NCI-H2196 (cell line): ENCODE results near the gene STIMATE.
A peak's percentile ranks its signal among the peaks of the same experiment; 100 is the strongest.

Source experiments
- DNase-seq: peaks from one replicate; lab custom pipeline; 2025; ENCODE audit not compliant: unreplicated experiment; lab: John Stamatoyannopoulos, UW

The STIMATE gene

DNA sequence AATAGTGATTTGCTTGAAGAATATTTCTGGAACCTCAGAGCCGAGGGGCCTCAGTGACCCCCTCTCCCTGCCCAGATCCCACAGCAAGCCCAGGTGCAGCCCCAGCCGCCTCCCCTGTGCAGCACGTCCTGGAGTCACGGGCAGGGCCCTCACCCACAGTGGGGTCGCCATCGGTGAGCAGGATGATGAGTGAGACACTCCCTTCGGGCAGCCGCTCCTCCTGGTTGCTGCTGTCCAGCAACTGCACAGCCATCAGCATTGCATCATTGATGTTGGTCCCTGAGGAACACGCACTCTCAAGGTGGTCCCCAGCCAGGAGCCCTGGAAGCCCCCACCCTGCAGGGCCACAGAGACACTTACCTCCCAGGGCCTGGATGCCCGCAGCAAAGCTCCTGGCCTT lies 73.3 kb downstream of the STIMATE start:
- DNase-seq: no peak

DNA sequence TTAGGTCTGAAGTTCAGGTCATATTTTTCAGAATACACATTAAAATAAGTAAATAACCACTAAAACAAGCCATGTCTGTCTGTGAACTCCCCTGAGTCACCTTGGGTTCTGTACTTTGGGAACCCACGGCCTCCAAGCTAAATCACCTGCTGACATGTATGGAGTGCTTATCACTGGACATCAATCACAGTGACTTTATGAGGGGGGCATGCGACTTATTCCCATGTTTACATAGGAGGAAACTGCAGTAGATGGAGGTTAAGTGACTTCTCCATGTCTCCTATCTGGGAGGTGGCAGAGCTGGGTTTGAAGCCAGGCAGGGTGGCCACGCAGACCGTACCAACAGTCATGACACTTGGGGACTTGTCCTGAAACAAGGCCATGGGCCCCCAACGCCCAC lies 75.0 kb downstream of the STIMATE start:
- no peak for DNase-seq

DNA sequence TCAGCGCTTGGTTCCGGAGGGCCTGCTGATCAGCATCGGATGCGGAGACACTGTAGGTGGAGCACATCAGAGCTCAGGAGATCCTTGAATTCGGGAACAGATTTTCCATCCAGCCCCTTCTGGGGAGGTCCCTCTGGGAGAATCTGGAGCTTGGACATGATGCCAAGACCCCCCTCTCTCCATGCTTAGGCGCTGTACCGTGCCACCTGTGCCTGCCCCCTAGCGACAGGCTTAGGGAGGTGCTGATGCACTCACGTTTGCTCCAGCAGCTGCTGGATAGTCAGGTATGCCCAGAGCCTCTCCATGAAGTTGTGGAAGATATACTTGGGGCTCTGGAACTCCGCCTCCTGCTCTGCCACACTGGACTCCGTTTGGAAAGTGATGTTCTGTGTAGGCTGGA lies 76.6 kb downstream of the STIMATE start:
- DNase-seq: no peak

DNA sequence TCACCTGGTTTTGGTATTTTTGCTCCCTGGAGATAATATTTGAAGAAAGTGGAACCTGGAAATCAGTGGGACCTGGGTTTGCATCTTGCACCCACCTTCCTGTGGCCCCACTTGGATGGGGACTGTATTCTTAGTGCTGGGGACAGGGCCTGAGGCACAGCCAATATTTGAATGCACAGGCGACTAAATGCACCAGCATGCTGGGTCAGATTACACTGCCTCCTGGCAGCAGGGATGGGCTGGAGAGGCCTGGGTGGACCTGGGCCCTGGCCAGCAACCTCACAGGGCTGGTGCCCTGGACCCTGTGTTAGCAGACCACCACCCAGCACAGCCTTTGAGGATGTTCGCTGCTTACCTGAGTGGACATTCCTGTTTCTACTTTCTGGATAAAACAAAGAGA lies 77.4 kb downstream of the STIMATE start:
- DNase-seq: no peak

DNA sequence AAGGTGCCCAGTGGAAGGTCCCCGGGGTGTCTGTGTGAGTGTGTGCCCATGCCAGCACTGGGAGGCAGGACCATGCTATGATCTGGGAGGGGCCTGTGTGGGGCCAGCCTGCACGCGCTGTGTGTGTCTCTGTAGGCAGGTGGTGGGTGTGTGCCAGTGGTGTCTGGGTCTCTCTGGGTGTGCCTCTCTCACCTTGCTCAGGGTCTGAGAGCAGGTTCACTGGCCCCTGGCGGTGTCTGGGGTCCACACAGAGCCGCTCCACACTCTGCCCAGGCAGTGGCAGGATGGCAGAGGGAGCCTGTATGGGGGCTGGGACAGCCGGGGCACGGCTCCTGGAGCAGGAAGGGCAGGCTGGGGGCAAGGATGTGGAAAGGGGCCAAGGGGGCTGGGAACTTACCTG lies 79.5 kb downstream of the STIMATE start:
- DNase-seq: no peak

DNA sequence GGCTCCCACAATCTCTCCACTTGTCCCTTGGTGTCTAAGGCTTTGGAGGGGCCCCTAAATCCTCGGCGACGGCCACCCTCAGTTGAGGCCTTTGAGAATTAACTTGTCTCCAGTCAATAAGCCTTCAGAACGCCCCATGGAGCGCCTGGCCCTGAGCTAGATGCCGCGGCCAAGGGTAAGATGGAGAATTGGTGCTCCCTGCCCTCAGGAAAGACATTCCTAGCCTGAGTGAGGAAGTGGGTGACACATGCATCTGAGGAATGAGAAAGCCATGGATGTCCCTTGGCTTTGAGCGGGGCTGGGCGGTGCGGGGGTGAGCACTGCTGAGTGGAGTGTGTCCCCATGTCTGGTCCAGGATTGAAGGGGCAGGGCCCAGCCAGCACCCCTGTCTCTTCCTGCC lies 80.1 kb downstream of the STIMATE start:
- DNase-seq: no peak

DNA sequence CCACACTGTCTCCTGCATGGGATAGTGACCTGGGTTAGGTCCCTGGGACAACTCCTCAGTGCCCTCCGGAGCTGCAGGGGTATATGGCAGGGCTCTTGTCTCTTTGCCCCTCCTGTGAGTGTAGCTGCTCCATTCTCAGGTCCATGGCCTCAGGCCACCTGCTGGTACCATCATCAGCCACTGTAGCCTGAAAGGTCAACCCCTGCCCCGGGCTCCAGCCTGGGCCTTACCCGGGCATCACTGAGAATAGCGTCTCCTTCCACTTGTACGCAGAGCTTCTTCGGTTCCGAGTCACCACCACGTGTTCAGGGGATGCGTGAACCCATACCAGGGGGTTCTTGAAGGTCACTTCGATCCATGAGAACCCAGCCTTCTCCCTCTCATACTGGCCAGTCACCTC lies 80.7 kb downstream of the STIMATE start:
- no peak for DNase-seq

DNA sequence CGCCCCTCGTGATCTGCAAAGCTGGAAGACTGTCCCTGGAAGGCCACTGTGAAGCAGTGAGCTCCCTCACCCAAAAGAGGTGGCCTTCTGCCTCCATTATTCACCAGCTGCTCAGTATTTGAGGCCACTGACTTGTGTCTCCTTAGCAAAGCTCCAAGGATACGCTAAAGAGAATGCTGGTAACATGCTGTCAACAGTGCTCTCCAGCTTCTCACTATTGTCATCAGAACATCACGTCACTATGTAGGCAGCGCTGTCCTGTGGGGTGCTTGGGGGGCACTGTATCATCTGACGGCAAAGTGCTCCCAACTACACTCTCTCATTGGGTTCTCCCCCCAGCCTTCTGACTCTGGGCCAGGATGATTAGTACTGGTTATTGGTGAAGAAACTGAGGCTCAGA lies 81.1 kb downstream of the STIMATE start:
- no peak for DNase-seq

DNA sequence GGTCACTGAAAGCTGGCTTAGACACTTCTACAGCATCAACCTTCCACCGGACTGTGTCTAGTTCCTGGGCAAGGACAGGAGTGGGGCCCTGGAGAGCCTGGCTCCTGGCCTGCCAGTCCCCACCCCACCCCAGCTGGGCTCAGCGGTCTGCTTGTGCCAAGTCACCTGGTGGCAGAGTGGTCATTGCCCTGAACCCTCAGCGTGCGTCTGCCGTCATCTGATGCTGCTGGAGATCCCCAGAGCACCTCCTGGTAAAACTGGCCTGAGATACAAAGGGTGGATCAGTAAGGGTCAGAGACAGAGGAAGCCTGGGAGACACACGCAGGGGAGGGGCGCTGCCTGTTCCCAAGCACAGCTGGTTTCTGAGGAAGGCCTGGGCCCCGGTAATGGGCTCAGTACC lies 83.5 kb downstream of the STIMATE start:
- no peak for DNase-seq

DNA sequence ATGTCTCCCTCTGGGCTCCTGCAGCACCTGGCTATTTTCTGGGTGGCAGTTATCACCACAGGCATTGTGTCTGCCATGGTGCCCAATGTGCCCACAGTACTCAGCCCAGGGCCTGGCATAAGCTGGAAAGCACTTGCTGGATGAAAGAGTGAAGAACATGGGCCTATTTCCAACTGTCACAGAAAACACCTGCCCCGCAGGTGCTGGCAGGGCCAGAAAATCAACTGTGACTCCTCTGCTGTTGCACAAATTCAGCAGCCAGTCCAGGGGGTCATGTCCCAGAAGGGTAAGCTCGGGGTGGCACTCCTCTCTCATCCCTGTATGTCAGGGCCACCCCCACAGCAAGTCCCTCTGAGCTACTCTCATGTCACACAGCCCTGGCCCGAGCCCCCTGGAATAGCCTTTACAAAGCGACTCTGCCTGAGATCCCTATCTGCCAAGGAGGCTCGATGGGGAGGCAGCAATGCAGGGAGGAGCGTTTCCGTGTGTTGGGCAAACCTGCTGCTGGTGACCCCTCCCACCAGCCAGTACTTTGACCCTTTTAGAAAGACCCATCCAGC lies 85.8 kb downstream of the STIMATE start:
- peak; percentile 3 for DNase-seq

DNA sequence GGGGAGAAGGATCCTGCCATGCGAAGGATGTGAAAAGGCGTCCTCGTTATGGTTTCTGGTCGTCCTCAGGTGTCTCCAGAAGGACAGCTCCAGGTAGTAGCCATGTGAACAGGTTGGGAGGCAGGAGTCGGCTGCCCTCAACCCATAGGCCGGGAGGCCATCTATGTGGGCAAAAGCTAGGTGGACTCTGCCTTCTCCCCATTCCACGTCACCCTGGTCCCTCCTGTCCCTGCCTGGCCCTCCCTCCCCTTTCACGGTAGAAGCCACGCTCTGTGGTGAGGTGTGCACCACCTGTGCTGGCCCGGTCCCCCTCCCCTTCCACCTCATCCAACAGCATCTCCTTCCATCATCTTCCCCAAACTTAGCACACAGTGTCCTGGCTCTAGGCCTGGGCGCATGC lies 86.4 kb downstream of the STIMATE start:
- no peak for DNase-seq

DNA sequence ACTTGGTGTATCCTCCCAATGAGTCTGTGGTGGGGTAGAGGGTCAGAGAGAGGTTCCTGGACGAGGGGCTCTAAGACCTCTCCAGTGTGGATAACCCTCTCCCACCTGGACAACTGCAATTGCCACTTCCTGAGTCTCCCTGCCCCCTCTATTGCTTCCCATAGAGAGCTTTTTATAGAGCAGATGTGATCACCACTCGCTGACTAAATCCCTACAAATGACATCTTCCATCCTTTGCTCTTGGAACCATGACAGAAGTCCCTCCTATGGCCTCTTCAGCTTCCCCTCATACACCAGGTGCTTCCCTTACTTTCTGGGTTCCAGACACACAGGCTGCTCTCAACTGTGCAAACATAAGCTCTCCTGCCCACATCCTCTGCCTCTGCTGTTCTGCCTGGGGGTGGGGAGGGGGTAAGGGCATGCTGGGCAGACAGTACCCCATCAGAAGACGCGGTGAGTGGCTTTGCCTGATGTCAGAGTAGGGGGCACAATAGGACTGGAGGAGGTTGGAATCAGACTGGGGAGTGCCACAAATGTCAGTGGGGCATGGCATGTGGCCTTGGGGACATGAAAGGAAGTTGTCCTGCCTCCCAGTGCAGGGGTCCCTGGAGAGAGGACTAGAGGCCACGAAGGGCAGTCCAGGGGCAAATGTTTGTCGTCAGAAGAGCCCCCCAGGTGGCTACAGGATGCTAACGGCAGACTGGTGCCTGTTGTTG lies 87.5 kb downstream of the STIMATE start:
- peak; percentile 2 for DNase-seq

DNA sequence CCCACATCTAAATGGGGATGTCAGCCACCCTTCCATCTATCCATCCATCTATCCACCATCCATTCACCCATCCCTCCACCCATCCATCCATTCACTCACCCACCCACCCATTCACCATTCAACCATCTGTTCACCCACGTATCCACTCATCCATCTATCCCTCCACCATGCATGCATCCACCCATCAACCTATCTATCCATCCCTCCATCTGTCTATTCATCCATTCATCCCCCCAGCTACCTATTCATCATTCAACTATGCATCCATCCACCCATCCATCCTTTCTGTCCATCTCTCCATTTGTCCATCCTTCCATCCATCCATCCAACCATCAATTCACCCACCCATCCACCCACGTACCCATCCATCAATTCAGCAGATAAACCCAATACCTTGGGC lies 88.2 kb downstream of the STIMATE start:
- no peak for DNase-seq

DNA sequence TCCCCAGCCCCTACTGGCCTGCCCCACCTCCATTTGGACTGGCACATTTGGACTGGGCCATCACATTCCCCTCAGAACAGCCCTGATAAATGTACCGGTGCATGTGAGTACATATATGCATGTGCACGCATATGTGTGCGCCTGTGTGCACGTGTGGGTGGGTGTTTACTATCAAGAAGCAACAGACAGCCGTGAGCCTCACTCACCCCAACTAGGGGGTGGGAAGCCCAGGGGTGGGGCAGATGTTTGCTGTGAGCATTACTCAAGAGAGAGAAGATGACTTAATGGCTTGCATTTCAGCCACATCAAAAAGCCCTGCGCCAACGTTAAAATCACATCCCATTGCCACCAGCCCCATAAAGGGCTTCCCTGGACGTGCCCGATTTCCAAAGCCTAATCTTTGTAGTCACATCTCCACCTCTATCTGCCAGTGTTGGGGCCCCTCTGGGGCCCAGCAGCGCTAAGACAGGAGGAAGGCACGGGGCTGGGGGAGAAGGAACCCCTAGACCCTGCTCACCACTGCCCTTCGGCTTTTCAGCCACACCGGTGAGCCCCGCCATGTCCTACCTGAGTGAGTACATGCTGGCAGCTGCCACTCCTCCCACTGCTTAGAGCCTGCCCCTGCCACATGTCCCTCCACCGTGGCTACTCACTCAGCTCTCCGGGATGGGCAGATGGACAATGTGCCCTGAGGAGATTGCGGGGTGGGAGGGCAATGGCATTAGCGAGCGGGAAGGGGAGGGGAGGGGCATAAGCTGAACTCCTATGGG lies 91.9 kb downstream of the STIMATE start:
- no peak for DNase-seq

DNA sequence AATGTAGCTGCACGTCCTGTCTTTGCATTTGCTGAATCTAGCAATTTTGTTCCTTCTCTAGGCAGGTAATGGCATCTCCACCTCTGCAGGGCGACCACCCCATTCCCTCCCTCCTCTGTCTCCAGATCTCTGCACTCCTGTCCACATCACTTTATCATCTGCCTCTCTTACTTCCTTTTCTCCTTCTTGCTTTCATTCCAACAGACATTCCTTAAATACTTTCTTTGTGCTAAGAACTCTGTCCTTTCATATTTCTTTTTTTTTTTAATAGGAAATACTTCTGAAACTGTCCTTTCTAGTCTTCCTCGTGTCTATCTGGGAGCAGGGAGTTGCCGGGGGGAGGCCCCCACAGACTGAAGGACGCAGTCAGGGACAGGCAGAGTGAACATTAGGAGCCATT lies 95.5 kb downstream of the STIMATE start:
- no peak for DNase-seq

DNA sequence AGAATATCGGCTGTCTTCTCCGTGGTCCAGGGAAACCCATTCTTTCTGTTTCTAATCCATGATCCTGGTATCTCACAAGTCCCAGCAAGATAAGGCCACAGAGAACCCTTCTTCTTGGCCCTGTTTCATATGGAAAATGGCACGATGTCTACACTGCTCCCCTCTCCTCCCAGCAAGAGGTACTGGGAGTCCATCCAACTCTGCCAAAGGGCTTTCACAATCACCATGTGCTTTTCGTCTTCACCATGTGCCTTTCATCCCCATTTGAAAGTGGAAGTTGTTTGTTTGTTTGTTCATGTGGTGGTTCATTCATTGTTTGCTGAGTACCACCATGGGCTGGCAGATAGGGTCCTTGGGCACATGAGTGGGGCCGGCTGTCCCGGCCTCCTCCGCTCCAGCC lies 97.3 kb downstream of the STIMATE start:
- DNase-seq: no peak

DNA sequence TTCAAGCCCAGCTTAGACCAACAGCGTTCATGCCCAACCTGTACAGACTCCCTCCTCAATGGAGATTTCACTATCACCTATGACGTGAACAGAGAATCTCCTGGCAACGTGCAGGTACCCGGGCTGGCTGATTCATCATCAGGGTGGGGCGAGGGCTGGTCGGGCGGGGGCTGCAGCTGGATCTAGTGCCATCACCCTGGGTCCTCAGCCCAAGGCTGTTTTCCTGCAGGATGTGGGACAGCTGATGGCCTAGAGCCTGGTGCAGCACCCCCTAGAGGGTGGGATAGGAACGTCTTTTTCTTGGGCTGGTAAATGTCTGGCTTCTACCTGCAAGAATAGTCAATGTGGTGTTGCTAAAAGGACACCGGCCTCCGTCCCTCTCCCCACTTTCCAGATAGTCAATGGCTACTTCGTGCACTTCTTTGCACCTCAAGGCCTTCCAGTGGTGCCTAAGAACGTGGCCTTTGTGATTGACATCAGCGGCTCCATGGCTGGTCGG lies 98.3 kb downstream of the STIMATE start:
- no peak for DNase-seq

DNA sequence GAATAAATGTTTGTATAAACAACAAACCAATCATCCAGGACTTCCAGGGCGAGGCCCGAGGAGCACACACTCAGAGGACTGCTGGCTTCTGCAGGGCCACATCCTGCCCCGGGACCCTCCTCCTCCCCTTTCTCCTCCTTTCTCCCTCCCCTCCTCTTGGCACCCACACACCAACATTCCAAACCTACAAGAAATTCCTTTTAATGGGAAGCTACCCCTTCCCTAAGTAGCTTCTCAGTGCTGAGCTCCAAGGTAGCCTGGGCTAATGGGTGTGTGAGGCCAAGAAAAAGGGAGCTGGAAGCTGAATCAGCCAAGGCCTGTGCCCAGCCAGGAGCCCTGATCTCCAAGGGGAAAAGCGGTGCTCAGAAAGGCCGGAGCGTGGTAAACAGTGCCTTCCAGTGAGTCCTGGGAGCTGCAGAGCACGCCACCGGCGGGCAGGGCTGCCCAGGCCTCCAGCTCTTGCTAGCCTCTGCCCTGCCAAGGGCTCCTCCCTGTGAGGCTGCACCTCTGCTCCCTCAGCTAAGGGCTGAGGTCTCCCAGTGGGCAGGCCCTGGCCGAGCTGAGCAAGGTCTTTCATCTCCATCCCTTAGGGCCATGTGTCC lies 98.9 kb downstream of the STIMATE start:
- no peak for DNase-seq

DNA sequence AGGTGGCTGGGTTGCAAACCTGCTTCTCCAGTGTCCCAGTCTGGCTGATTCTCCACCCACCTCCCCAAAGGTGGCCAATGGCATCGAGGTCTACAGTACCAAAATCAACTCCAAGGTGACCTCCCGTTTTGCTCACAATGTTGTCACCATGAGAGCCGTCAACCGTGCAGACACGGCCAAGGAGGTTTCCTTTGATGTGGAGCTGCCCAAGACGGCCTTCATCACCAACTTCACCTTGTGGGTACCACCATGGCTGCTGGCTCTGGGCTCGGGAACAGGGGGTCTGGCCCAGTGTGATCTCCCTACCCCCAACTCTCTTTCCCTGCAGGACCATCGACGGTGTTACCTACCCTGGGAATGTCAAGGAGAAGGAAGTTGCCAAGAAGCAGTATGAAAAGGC lies 100.9 kb downstream of the STIMATE start:
- DNase-seq: no peak

DNA sequence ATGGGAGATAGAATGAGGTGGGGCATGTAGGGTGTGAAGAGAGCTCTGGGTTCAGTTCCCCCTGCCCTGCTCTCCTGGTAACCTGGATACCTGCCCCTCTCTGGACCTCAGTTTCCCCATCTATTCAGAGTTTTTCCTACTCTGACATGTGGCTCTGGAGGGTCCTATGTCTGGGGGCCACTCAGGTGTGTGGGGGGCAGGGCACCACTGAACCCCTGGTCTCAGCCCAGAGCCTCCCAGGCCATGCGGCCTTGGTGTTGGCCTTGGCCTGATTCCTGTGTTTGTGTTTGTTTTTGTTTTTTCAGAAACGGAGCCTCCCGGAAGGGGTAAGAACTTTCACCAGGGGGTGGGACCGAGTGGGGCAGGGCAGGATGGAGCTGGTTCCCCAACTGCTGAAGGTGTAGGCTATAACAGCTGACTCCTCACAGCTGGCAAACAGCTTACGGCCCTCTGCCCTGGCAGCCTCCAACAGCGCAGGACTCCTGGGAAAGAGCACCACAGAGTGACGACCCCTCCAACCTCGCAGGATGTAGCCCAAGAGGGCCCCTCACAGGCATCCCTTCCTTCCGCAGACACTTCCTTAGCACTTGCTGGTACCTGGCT lies 101.9 kb downstream of the STIMATE start:
- DNase-seq: no peak

DNA sequence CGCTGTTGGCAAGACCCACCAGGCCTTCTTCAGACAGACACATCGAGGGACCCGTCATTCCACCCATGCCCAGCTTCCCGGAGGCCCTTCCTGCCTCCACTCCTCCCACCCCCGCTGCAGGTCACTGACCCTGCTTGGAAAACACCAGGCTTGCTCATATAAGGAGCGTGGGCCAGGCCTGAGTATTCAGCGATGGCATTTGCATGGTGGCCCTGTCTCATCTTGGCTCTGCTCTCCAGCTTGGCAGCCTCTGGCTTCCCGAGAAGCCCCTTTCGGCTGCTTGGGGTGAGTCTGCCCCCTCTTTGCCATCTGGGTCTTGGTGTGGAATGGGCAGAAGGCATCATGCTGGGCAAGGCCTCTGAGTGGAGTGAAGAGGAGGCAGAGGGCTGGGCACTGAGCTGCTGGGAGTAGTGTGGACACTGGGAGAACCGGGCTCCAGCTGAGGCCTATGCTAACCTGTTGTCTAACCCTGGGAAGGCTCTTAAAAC lies 102.7 kb downstream of the STIMATE start, which contains the start of gene ITIH3:
ITIH3 (plus strand) TSS at position 185 of the 488 bp plus-strand sequence; CDS start at position 193, 8 bp downstream.
- DNase-seq: no peak
